Epithelial cell of prostate (primary cell): ENCODE data around the gene GAS2L3.
A peak's percentile ranks its signal among the peaks of the same experiment; 100 is the strongest.
"Not testable (repeated sequence)": the region's sequence is repeated elsewhere in the genome, so short reads cannot be mapped to it uniquely, and the experiment has no call there.

Experiments
- DNase-seq: peaks from one replicate; pipeline ENCODE4 v3.0.0-alpha.2; 2011; ENCODE audit warnings: low read depth, low spot score
- H3K27ac ChIP-seq: fragments of 450-650 bp; 2 replicates; pipeline ENCODE4 v1.5.1; 2017; ENCODE audit warnings: mild to moderate bottlenecking

GAS2L3 gene

GRCh38 chr12:100573292-100574186, at the start of gene GAS2L3:
Gene GAS2L3 (plus strand): TSS chr12:100573684. CDS start chr12:100594905, 21,221 bp downstream.
- no peak for DNase-seq
- H3K27ac ChIP-seq: peak within 1 kb of the TSS; percentile 44

GRCh38 chr12:100528034-100528433, 45.5 kb upstream of the GAS2L3 start:
- H3K27ac ChIP-seq: no peak overlapping the region
- no peak for DNase-seq

GRCh38 chr12:100528471-100529127, 44.9 kb upstream of the GAS2L3 start:
- no peak for DNase-seq
- H3K27ac ChIP-seq: no peak overlapping the region

GRCh38 chr12:100529756-100530350, 43.6 kb upstream of the GAS2L3 start:
- no peak overlapping the region for H3K27ac ChIP-seq
- no peak for DNase-seq

GRCh38 chr12:100533376-100533775, 40.1 kb upstream of the GAS2L3 start:
- H3K27ac ChIP-seq: no peak overlapping the region
- DNase-seq: no peak

- no peak for DNase-seq
- H3K27ac ChIP-seq: no peak overlapping the region
Measured at GRCh38 chr12:100534625-100535227, 38.8 kb upstream of the GAS2L3 start.

GRCh38 chr12:100539202-100539601, 34.3 kb upstream of the GAS2L3 start:
- DNase-seq: no peak
- no peak overlapping the region for H3K27ac ChIP-seq

- no peak overlapping the region for H3K27ac ChIP-seq
- DNase-seq: no peak
Measured at GRCh38 chr12:100544165-100544564, 29.3 kb upstream of the GAS2L3 start.

- no peak for DNase-seq
- H3K27ac ChIP-seq: no peak overlapping the region
Measured at GRCh38 chr12:100545092-100545491, 28.4 kb upstream of the GAS2L3 start.

- no peak overlapping the region for H3K27ac ChIP-seq
- no peak for DNase-seq
Measured at GRCh38 chr12:100553936-100554335, 19.5 kb upstream of the GAS2L3 start.

- peak; percentile 29 for DNase-seq
- H3K27ac ChIP-seq: no peak overlapping the region
Measured at GRCh38 chr12:100554608-100555077, 18.8 kb upstream of the GAS2L3 start.

- no peak for DNase-seq
- no peak overlapping the region for H3K27ac ChIP-seq
Measured at GRCh38 chr12:100555722-100556121, 17.8 kb upstream of the GAS2L3 start.

- H3K27ac ChIP-seq: no peak overlapping the region
- no peak for DNase-seq
Measured at GRCh38 chr12:100557357-100557756, 16.1 kb upstream of the GAS2L3 start.

GRCh38 chr12:100559261-100559660, 14.2 kb upstream of the GAS2L3 start:
- H3K27ac ChIP-seq, DNase-seq: not testable (repeated sequence)

GRCh38 chr12:100564090-100564489, 9.4 kb upstream of the GAS2L3 start:
- no peak overlapping the region for H3K27ac ChIP-seq
- DNase-seq: no peak

- no peak for DNase-seq
- no peak overlapping the region for H3K27ac ChIP-seq
Measured at GRCh38 chr12:100564905-100565467, 8.5 kb upstream of the GAS2L3 start.

- no peak for DNase-seq
- H3K27ac ChIP-seq: no peak overlapping the region
Measured at GRCh38 chr12:100565987-100566545, 7.4 kb upstream of the GAS2L3 start.

GRCh38 chr12:100566887-100567637, 6.4 kb upstream of the GAS2L3 start:
- no peak overlapping the region for H3K27ac ChIP-seq
- no peak for DNase-seq

- H3K27ac ChIP-seq: no peak overlapping the region
- DNase-seq: no peak
Measured at GRCh38 chr12:100567945-100568344, 5.5 kb upstream of the GAS2L3 start.
